GM19025 (cell line): ENCODE measurements around the gene COL20A1.

Experiments
- ATAC-seq: cut with Tn5 transposase; IDR thresholded peaks from one replicate; pipeline ENCODE4 v1.9.1; 2021; ENCODE audit warnings: mild to moderate bottlenecking, low read depth, moderate library complexity; ENCODE audit not compliant: unreplicated experiment

Gene COL20A1

DNA sequence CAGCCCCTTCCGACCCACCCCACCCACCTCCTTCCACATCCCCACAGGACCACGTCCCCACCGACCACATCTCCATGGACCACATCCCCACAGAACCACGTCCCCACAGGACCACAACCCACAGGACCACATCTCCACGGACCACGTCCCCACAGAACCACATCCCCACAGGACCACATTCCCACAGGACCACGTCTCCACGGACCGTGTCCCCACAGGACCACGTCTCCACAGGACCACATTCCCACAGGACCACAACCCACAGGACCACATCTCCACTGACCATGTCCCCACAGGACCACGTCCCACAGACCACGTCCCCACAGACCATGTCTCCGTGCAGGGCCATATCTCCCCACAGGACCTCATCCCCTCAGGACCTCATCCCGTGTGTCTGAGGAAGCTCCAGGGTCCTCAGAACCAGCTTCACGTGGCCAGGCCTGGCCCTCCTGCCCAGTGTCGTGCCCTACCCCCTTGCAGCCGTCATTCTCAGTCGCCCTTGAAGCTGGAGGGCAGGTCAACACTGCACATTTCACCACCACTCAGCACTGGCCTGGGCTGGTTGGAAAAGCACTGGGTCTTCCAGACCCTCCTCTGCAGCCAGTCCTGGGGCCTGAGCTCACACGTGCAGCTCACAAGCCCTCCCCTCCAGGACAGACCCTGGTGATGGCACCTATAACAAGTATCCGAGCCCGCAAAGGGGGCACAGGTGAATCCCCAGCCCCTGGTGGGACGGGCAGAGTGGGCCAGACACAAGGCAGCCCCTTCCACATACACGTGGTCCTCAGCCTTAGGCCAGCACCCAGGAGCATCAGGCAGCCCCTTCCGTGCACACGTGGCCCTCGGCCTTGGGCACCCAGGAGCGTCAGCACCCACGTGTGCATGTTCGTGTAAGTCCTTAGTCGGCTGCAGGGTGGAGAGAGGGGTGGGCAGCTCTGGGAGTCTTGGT is 64.2 kb downstream of the COL20A1 start:
- ATAC-seq = no peak

DNA sequence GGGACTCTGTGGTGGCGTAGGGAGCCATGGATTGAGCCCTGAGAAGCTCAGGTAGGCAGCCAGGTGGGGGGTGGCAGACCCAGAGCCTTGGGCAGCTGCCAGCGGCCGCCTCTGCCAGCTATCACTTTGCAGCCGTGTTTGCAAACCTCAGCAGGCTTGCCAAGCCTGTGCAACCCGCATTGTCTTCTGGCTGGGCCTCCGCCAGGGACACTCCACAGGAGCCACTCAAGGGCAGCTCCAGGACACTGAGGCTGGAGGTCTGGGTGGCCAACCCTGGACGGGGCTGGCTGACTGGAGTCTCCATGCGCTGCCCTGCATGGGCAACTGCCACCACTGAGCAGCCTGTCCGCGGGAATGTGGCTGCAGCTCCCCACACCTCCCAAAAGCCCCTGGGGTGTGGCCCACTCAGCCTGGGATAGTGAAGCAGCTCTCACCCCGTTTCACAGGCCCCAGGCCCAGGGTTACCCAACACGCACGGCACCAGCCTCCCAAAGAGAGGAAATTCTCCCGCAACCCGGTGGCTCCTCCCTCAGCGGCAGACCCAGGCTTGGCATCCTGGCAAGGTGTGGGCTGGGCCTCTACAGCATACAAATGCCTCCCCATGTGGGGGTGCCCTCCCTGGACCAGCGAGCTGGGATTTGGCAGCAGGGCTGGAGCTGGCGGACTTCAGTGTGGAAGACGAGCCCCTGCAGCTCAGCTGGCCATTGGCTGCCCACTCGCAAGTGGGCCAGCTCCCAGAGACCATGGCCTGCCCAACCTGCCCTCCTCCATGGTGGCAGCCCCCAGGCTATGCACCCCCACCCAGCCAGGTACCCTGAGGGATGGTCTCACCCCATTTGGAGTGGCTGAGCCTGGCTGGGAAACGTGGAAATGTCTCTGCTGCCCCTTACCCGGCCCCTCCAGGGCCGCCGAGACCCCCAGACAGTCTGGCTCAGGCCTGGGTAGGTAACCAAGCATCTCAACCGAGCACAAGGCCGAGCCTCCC is 65.2 kb downstream of the COL20A1 start:
- ATAC-seq = no peak

DNA sequence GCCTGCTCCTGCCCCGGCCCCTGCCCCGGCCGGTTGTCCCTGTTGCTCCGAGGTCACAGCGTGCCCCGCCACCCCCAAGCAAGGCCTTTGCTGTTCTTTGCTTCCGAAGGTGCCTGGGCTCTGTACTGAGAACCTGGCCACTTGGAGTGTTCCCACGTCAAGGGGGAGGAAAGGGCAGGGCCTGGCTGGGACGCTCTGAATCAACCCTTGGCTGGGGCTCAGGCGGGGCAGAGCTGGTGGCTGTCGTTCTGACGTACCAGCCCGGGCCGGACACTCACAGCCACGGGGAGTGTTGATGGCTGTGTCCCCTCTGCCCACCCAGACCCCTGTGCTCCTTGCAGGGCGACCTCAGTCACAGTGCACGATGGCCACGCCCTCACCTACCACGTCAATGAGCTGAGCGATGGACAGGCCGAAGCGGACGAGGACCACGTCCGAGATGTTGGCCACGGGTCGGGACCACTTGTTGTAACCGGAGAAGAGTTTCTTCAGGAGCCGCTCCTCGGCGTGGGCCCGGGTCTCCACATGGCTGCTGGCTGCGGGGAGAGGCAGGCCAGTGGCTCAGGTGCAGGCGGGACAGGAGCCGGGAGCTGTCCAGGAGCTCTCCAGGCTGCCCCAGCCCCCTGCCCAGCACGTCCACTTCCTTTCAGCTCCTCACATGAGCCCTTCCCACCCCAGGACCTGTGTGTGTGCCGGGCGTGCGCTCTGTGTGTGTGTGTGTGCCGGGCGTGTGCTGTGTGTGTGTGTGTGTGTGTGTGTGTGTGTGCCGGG is 66.4 kb downstream of the COL20A1 start:
- no peak for ATAC-seq

DNA sequence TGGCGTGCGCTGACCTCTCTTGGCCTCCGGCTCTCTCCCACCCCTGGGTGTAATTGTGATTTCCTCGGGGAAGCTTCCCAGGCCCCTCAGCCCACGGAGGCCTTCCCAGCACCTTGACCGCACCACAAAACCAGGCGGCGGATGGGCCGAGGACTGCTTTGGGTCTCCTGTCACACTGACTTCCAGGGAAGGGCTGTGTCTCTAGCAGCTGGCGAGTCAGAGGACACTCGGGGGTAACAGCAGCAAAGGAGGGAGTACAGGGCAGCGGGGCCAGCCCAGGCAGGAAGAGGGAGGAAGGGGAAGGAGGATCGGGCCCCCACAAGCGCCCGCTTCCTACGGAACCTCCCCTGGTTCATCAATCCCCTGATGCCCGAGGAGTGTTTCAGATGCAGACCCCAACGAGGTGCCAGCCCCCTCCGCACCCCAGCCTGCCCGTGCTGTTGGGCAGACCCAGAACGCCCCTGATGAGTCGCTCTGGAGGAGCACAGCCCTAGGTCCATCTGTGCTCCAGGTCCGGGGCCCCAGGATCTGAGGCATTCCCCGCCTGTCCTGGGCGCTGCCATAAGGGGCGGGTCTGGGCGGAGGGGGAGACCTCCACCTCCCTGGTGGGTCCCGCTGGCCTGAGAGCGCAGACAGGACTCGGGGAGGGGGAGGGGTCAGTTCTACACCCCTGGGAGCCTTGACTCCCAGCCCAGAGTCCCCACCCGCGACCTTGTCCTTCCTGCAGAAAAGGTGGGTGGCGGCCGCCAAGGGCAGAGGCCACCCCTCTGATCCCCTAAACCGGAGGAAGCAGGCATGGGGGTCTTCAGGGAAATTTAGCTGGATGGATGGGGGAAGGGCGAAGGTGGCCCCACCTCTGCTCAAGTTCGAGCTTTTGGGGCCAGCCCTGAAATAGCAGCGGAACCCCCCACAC is 67.2 kb downstream of the COL20A1 start:
- ATAC-seq = no peak

DNA sequence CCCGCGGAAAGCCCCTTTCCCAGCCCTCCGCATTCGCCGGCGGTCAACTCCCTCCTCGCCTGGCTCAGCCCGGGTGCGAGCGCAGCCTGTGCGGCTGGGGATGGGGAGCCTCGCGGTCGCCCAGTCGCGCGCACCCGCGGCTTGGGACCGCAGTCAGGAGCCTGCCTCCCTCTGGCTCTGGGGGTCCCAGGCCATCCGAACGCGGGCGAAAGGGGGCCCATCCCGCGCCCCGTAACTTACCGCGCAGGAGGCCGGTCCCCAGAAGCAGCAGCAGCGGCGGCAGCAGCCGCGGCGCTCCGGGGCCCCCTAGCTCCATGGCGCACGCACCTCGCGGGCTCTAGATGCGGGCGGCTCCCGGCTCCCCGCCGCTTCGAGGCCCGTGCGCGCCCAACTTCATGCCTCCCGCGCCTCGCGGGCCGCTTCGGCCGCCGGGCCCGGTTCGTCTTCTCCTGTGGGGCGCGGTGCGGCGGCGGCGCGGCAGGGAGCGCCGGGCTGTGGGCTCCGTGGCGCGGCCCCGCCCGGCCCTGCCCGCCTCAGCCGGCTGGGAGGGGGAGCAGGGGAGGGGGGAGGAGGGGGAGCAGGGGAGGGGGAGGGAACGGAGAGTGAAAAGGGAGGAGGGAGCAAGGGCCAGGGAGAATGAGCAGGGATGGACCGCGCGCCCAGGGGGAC is 68.0 kb downstream of the COL20A1 start, which contains the start of gene CHRNA4:
Gene CHRNA4, minus strand, starts transcription at position 500 of the 669 bp plus-strand sequence. Its CDS starts 184 bp downstream, at position 316.
- ATAC-seq = no peak

DNA sequence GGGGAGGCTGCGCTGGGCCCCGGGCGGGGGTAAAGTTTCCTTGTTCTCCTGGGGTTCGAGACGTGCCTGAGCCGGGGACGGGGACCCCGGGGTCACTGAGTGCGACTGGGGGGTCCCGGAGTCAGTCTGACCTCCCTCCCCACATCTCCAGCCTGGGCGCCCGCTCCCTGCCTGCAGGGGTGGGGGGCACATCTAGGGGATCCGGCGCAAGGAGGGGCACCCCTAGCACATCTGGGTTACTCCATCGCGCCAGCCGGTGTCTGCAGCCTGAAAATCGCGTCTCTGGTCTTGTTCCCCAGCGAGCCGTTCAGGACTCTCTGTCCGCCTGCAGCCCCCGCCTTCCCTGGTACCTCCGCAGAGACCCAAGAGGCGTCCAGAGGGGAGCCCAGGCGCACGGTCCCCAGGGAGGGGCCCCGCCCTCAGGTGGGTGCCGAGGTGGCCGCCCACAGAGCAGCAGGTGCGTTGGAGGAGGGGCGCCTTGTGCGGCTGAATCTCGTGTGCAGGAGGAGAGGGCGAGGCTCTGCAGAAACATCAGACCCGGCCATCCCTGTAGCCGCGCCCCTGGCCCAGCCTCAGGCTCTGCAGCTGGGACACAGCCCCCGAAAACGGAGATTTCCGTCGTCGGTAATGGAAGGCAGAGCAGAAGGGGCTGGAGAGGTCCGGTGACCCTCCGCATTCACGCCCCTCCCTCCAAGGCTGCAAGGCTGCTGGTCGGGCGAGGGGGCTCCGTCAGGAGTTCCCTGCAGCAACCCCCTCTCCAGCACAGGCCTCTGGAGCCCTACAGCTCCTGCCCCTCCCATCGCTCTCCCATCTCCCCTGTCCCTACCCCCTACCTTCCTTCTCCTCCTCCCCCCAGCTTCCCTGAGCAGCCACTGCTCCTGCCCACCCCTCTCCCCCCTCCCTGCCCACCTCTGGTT is 68.8 kb downstream of the COL20A1 start:
- no peak for ATAC-seq

DNA sequence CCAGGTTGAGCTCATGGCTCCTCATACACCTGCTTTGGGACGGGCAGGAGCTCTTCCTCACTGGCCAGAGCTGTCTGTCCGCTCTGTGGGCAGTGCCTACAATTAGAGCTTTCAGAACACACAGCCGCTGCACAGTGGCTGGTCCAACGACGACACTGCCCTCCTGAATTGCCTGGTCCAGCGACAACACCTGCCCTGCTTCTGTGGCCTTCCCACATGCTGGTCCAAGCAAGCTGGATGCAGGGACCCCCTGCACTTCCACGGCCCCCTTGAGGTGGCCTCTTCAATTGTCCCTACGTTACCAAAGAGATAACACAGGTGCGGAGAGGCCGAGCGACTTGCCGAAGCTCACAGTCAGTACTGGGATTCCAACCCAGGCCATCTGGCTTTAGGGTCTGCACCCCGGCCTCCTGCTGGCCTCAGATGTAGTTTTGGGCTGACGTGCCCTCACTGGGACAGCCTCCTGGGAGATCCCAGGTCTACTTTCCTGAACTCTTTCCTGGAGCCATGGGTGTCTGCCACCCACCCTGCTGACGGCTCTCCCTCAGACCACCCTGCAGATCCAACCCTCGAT is 69.5 kb downstream of the COL20A1 start:
- ATAC-seq = no peak

DNA sequence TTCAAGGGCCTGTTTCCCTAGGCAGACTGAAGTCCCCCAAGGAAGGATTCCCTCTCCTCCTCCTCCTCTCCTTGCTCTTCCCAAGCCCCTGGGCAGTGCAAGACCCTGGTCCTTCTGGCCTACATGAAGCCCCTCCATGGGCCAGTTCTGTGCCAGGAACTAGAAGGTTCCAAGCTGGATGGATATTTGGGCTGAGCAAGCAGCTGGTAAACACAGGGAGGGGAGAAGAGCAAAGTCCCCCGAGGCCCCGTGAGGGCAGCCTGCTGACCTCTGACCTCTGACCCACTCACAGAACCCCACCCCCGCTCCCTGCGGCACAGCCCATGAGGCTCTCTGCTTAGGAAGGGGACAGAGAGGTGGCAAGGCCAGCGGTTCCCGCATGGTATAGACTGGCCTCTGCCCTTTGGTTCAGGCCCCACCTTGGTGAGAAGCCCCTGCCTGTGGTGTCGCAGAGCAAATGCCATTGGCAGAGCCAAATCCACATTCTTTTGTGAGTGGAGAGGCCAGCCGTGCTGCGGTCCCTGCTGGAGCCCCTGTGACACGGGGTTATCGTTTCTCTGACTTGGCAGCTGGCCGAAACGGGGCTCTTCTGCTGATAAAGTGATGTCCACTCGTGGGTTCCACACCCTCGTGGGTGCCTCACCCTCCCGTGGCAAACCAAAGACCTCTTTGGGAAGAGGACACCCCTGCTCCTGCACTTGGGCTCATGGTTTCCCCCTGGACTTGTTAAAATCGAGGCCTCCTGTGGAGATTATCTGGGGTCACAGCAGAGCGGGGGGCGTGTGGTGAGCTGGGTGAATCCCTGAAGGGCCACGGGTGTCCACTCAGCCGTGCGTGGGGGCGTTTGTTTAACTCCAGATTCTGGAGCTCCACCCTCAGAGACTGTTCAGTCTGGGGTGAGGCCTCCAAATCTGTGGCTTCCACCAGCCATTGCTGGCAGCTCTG is 70.3 kb downstream of the COL20A1 start:
- no peak for ATAC-seq

DNA sequence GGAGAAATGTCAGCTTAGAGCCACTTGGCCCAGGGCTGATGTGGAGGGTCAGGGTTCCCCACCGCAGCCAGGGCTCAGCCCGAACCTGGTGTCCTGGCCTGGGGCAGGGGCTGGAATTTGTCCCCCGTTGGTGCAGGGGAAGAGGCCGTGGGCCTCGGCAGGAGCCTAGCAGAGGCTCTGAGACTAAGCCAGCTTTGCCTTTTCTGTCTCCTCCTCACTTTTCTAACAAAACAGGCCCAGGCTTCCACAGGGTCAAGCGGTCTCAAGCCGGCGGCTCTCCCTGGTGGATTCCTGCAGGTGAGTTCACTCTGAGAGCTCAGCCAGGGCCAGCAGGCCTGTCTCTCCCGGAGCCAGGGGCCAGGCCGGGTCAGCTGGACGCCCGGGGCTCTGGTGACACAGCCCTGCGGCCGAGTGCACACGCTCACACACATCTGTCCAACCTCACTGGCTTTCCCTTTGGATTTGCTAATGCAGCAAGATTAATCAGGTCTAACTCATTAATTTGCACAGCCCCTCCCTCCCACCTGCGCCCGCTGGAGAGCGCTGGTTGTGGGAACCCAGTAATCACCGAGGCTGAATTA is 71.1 kb downstream of the COL20A1 start:
- ATAC-seq = no peak

DNA sequence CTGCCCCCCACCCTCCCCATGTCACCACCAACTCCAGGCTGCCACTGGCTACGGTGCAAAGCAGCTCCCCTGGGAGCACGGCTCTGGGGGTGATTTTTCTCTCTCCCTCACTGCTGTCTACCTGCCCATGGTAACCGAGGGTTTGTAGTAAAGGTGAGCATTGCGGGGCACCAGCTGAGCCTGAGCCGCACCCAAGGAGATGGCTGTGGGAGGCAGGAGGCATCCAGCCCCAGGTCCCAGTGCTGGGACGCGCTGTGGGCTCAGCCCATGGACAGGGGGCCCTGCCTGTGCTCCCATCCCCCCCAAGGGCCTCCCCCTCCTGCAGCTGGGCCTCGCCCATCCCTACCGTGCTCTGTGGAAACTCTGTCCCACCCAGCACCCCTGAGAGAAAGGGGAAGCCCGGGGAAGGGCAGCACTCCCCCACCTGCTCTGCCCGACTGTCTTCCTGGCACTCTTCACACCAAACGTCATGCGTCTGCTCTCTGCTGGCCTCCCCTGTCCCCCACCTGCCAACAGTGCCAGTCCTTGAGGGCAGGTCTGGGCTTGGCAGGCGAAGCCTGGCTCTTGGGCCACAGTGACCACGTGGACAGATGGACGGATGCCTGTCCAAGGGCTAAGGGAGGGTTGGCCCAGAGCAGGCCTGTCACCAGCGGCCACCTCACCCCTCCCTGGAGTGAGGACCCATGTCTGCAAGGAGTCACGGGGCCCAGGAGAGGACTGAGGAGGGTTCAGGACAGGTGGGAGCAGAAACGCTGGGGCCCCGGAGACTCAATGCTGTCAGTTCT is 72.0 kb downstream of the COL20A1 start:
- no peak for ATAC-seq

DNA sequence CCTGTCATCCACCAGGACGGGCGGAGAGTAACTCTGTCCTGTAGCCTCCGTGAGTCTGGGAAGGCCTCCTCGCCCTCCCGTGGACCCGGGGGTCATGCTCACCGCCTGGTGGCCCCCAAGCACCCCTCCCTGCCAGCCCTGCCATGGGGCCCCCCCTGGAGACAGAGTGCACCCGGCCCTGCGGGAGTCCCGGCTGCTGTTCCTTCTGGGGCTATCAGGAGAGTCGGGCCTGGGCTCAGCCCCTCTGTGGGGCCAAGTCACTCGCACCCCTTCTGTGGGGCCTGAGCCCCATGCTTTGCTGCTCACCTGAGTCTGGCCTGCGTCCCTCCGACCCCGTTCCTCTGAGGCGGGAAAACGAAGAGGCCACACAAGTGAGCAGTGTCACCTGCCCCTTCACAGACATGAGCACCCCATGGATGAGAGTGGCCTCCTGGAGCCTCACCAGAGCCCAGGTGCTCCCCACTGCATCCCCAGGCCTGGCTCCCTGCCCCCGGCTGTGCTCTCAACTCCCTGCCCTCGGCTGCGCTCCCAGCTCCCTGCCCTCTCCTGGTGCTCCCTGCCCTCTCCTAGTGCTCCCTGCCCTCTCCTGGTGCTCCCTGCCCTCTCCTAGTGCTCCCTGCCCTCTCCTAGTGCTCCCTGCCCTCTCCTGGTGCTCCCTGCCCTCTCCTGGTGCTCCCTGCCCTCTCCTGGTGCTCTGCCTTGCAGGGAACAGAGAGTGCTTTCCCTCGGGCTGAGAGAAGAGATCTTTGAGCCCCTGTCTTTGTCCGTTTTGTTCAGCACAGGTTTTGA is 72.8 kb downstream of the COL20A1 start:
- ATAC-seq = no peak

DNA sequence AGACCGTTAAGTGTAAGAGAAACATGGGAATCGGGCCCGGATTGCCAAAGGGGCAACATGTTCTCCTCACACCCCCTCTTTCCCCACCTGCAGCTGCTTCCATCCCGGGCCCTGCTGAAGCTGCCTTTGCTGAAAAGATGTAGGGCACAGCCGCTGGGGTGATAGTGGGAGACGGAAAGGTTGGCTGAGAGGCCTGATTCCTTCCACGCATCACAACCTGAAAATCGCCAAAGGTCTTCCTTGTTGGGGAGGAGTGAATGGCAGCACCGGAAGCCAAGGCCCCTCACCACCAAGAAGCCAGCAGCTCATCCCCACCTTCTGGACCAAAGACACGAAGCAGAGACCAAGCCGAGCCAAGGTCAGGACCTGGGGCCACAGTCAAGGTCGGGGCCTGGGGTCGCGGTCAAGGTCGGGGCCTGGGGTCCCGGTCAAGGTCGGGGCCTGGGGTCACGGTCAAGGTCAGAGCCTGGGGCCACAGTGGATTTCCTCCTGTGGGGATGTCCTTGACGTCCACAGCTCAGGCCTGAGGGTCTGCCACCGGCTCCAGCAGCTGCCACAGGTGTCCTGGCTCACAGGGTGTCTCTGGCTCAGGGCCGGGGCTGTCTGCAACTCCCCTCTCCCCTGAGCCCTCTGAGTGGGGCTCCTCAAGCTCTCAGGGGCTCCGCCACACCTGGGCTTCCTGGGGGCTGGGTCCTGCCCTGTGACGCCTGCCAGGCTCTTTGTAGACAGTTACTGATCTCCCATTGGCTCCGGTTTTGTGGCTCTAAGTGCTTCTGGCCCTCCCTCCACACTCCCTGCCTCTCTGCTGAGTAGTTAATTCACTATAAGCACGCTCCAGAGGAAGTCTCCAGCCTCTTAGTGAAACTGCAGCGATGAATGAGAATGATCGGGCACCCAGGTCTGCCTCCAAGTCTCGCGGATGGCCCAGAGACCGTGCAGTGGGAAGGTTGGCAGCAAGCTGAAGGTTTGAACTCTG is 73.7 kb downstream of the COL20A1 start:
- ATAC-seq = no peak

DNA sequence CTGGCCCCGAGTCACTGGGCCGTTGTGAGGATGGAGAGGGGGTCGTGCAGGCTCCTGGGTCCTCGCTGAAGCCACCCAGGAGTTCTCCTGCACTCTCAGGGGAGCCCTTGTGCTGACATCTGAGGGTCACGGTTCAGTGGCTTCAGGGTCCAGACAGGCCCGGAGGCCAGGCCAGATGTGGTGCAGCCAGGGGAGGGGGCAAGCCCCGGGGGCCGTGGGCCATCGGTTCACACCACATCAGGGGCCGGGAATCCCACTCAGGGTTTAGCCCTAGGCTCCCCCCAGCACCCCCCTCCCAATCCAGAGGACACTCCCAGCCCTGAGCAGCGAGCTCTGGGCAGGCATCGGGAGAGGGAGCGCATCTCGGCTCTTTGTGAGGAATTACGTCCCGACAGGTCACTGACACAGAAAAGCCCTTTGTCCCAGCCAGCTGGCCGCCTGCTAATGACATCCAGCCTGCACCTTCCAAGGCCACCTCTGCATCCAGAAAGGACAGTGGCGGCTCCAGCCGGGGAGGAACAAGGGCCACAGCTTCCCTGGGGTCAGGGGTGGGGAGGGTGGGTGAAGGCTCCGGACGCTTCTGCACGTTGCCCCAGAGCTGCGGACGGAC is 74.6 kb downstream of the COL20A1 start:
- ATAC-seq = no peak
